MM.1S (cell line): Measurements from ENCODE around the gene JPT2.

ENCODE experiments used
- CTCF ChIP-seq: fragments of 300-600 bp; sonication (generic); IDR thresholded peaks from 2 replicates; pipeline ENCODE4 v1.5.1; 2016; ENCODE audit warnings: antibody characterized with exemption, low read length, mixed read lengths
- EZH2 ChIP-seq: fragments of 300-600 bp; sonication (generic); optimal IDR thresholded peaks from 2 replicates; pipeline ENCODE3; 2017; ENCODE audit warnings: low read depth, mild to moderate bottlenecking, antibody characterized with exemption, low read length, mixed read lengths
- EZH2phosphoT487 ChIP-seq: fragments of 300-600 bp; sonication (generic); IDR thresholded peaks from 2 replicates; pipeline ENCODE4 v1.6.1; 2018; ENCODE audit warnings: antibody characterized with exemption, low read length

GRCh38 chr16:1670371-1670770, 7.7 kb upstream of the JPT2 start:
- no peak for TF ChIP-seq CTCF
- no peak for TF ChIP-seq EZH2phosphoT487
- TF ChIP-seq EZH2, result no peak
